Activated T-helper 9 cell treated with anti-CD3 and anti-CD28 coated beads, Interleukin-2, amount 50 U/mL, for 16 hours (primary cell): ENCODE measurements around the gene PPP4R1.

Experiments used
- DNase-seq: peaks from one replicate; pipeline ENCODE4 v3.0.0-alpha.2; 2020; ENCODE audit warnings: low read depth

The PPP4R1 gene

GRCh38 chr18:9587924-9588323 lies 26.4 kb downstream of the PPP4R1 start:
- no peak for DNase-seq

- DNase-seq: no peak
Measured at GRCh38 chr18:9586814-9587213, 27.5 kb downstream of the PPP4R1 start.

- DNase-seq: no peak
Measured at GRCh38 chr18:9581667-9582066, 32.7 kb downstream of the PPP4R1 start.

- DNase-seq: no peak
Measured at GRCh38 chr18:9578306-9578705, 36.1 kb downstream of the PPP4R1 start.

- no peak for DNase-seq
Measured at GRCh38 chr18:9577361-9577760, 37.0 kb downstream of the PPP4R1 start.

- DNase-seq: no peak
Measured at GRCh38 chr18:9575558-9575957, 38.8 kb downstream of the PPP4R1 start.

GRCh38 chr18:9574473-9575115 lies 39.8 kb downstream of the PPP4R1 start:
- no peak for DNase-seq

- DNase-seq: no peak
Measured at GRCh38 chr18:9571546-9571945, 42.8 kb downstream of the PPP4R1 start.

- DNase-seq: no peak
Measured at GRCh38 chr18:9570255-9570654, 44.1 kb downstream of the PPP4R1 start.

GRCh38 chr18:9569178-9569577 lies 45.2 kb downstream of the PPP4R1 start:
- no peak for DNase-seq

- no peak for DNase-seq
Measured at GRCh38 chr18:9568186-9568585, 46.2 kb downstream of the PPP4R1 start.

- no peak for DNase-seq
Measured at GRCh38 chr18:9565407-9565806, 49.0 kb downstream of the PPP4R1 start.

- no peak for DNase-seq
Measured at GRCh38 chr18:9563331-9563730, 51.0 kb downstream of the PPP4R1 start.

GRCh38 chr18:9562584-9562983 lies 51.8 kb downstream of the PPP4R1 start:
- DNase-seq: no peak

- DNase-seq: no peak
Measured at GRCh38 chr18:9561759-9562158, 52.6 kb downstream of the PPP4R1 start.

GRCh38 chr18:9559253-9559652 lies 55.1 kb downstream of the PPP4R1 start:
- DNase-seq: no peak

GRCh38 chr18:9558387-9559064 lies 55.8 kb downstream of the PPP4R1 start:
- DNase-seq: no peak

- DNase-seq: no peak
Measured at GRCh38 chr18:9557250-9557943, 57.0 kb downstream of the PPP4R1 start.

- DNase-seq: no peak
Measured at GRCh38 chr18:9552616-9553015, 61.7 kb downstream of the PPP4R1 start.

- no peak for DNase-seq
Measured at GRCh38 chr18:9552191-9552590, 62.2 kb downstream of the PPP4R1 start.

- DNase-seq: no peak
Measured at GRCh38 chr18:9550429-9550828, 63.9 kb downstream of the PPP4R1 start.

GRCh38 chr18:9549405-9549804 lies 65.0 kb downstream of the PPP4R1 start:
- no peak for DNase-seq

- no peak for DNase-seq
Measured at GRCh38 chr18:9547782-9548181, 66.6 kb downstream of the PPP4R1 start.
